Fibroblast of gingiva (primary cell): ENCODE data around the gene HMX1.

ENCODE experiments used
- DNase-seq: peaks from one replicate; pipeline ENCODE4 v3.0.0-alpha.2; 2011; ENCODE audit warnings: low read depth

Gene HMX1

GRCh38 chr4:8838961-8839431, 32.6 kb downstream of the HMX1 start:
- DNase-seq: no peak

GRCh38 chr4:8838296-8838960, 33.2 kb downstream of the HMX1 start:
- no peak for DNase-seq

GRCh38 chr4:8837181-8837841, 34.3 kb downstream of the HMX1 start:
- no peak for DNase-seq

- DNase-seq: no peak
Observed at GRCh38 chr4:8836664-8837171, 34.9 kb downstream of the HMX1 start.

GRCh38 chr4:8835521-8836365, 35.9 kb downstream of the HMX1 start:
- DNase-seq: no peak

GRCh38 chr4:8834681-8835220, 36.9 kb downstream of the HMX1 start:
- DNase-seq: no peak

GRCh38 chr4:8832113-8832915, 39.3 kb downstream of the HMX1 start:
- DNase-seq: no peak

GRCh38 chr4:8831221-8832112, 40.2 kb downstream of the HMX1 start:
- no peak for DNase-seq

- no peak for DNase-seq
Observed at GRCh38 chr4:8830611-8831200, 40.9 kb downstream of the HMX1 start.

- DNase-seq: no peak
Observed at GRCh38 chr4:8830056-8830455, 41.6 kb downstream of the HMX1 start.

GRCh38 chr4:8829584-8829983, 42.1 kb downstream of the HMX1 start:
- DNase-seq: no peak

GRCh38 chr4:8828869-8829268, 42.8 kb downstream of the HMX1 start:
- no peak for DNase-seq

- DNase-seq: no peak
Observed at GRCh38 chr4:8821151-8821950, 50.3 kb downstream of the HMX1 start.

- DNase-seq: no peak
Observed at GRCh38 chr4:8820178-8821102, 51.2 kb downstream of the HMX1 start.

- DNase-seq: no peak
Observed at GRCh38 chr4:8819473-8820177, 52.0 kb downstream of the HMX1 start.

- DNase-seq: no peak
Observed at GRCh38 chr4:8819019-8819418, 52.6 kb downstream of the HMX1 start.

- DNase-seq: no peak
Observed at GRCh38 chr4:8818063-8818881, 53.4 kb downstream of the HMX1 start.
